Suprapubic skin (tissue), 4 donors: ENCODE data around the gene ICAM4. TPM values are rescaled to one million over a fixed set of nuclear protein-coding genes. Genes with fewer than 3 reads are reported as not detected.

Experiments
- DNase-seq, 2 donors: peaks; one replicate each; pipeline ENCODE4 v3.0.0-alpha.2; 2019; ENCODE audit warnings: low spot score in 2 of 2
- H3K27ac ChIP-seq: fragments of 200-600 bp; sonication (generic); one replicate; pipeline ENCODE4 v1.5.1; 2019
- H3K27me3 ChIP-seq: fragments of 200-600 bp; sonication (generic); one replicate; pipeline ENCODE4 v1.5.1; 2019
- H3K36me3 ChIP-seq: fragments of 200-600 bp; sonication (generic); one replicate; pipeline ENCODE4 v1.5.1; 2019
- H3K4me1 ChIP-seq: fragments of 200-600 bp; sonication (generic); one replicate; pipeline ENCODE4 v1.5.1; 2019
- H3K4me3 ChIP-seq: fragments of 200-600 bp; sonication (generic); one replicate; pipeline ENCODE4 v1.5.1; 2019; ENCODE audit warnings: mild to moderate bottlenecking
- H3K9me3 ChIP-seq: fragments of 200-600 bp; sonication (generic); one replicate; pipeline ENCODE4 v1.5.1; 2019
- EP300 ChIP-seq: sonication (generic); formaldehyde crosslinking; IDR thresholded peaks from one replicate; pipeline ENCODE4 v1.6.1; 2017; ENCODE audit warnings: antibody characterized with exemption
- POLR2A ChIP-seq, 2 donors: fragments of 450-650 bp; IDR thresholded peaks; one replicate each; pipeline ENCODE4 v1.6.1; 2017; ENCODE audit warnings: antibody characterized with exemption in 2 of 2, mild to moderate bottlenecking in 2 of 2, moderate library complexity in 2 of 2
- POLR2AphosphoS5 ChIP-seq, 3 donors: sonication (generic); formaldehyde crosslinking; IDR thresholded peaks; one replicate each; pipeline ENCODE4 v1.6.1; 2017; ENCODE audit warnings: antibody characterized with exemption in 3 of 3
- WGBS: methylation state at CpG from one replicate; pipeline ENCODE4 v1.1.5; 2018; 5-methylcytosine and 5-hydroxymethylcytosine counted together
- total RNA-seq, 4 donors: library from RNA; depleted of rRNA; stranded (reverse); fragments of >200 nt; gene quantifications; one replicate each; pipeline ENCODE4 v1.1.0, GENCODE V29; 2016
- TF ChIP-seq, protein P1 (sequence below), 2 donors: fragments of 200-600 bp in 1 of 2; fragments of 450-650 bp in 1 of 2; sonication (generic) in 1 of 2; IDR thresholded peaks; one replicate each; pipeline ENCODE4 v1.5.1; 2016 to 2019; ENCODE audit warnings: antibody characterized with exemption in 2 of 2, mild to moderate bottlenecking in 1 of 2, moderate library complexity in 1 of 2

ICAM4 gene
- total RNA-seq, 4 donors from 2014 or later, result not detected

- H3K36me3 ChIP-seq, result peaks cover 60% of the 10 kb centered on the region
- 85% methylated on average over 2 of the region's 2 CpGs for WGBS
- H3K27me3 ChIP-seq, result no peaks in the 10 kb centered on the region
- no peaks in the 10 kb centered on the region for H3K9me3 ChIP-seq
- peaks cover 32% of the 10 kb centered on the region for H3K4me1 ChIP-seq
- no peak for TF ChIP-seq POLR2A (IDR thresholded peaks at IDR 0.05)
- TF ChIP-seq EP300, result no peak
- no peak for TF ChIP-seq POLR2AphosphoS5 (IDR thresholded peaks at IDR 0.05)
- TF ChIP-seq, protein P1, sequence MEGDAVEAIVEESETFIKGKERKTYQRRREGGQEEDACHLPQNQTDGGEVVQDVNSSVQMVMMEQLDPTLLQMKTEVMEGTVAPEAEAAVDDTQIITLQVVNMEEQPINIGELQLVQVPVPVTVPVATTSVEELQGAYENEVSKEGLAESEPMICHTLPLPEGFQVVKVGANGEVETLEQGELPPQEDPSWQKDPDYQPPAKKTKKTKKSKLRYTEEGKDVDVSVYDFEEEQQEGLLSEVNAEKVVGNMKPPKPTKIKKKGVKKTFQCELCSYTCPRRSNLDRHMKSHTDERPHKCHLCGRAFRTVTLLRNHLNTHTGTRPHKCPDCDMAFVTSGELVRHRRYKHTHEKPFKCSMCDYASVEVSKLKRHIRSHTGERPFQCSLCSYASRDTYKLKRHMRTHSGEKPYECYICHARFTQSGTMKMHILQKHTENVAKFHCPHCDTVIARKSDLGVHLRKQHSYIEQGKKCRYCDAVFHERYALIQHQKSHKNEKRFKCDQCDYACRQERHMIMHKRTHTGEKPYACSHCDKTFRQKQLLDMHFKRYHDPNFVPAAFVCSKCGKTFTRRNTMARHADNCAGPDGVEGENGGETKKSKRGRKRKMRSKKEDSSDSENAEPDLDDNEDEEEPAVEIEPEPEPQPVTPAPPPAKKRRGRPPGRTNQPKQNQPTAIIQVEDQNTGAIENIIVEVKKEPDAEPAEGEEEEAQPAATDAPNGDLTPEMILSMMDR (IDR thresholded peaks at IDR 0.05), result no peak
- no peak overlapping the region for H3K4me3 ChIP-seq
- no peak for DNase-seq
- no peak overlapping the region for H3K27ac ChIP-seq
Observed at GRCh38 chr19:10255358-10255757, 31.4 kb upstream of the ICAM4 start.

GRCh38 chr19:10256551-10256950 is 30.2 kb upstream of the ICAM4 start:
- Histone ChIP-seq H3K4me3 (no peak overlapping the region), H3K27ac (no peak overlapping the region), H3K4me1 (peaks cover 29% of the 10 kb centered on the region), H3K27me3 (no peaks in the 10 kb centered on the region), H3K9me3 (no peaks in the 10 kb centered on the region), H3K36me3 (peaks cover 60% of the 10 kb centered on the region)
- 87% methylated on average over 5 of the region's 18 CpGs for WGBS
- DNase-seq, result no peak
- TF ChIP-seq POLR2A (IDR thresholded peaks at IDR 0.05) (no peak), POLR2AphosphoS5 (IDR thresholded peaks at IDR 0.05) (no peak), EP300 (no peak)
- TF ChIP-seq, protein P1 (IDR thresholded peaks at IDR 0.05), result no peak

- Histone ChIP-seq H3K27me3 (no peaks in the 10 kb centered on the region), H3K27ac (no peak overlapping the region), H3K9me3 (no peaks in the 10 kb centered on the region), H3K4me3 (no peak overlapping the region), H3K36me3 (peaks cover 60% of the 10 kb centered on the region), H3K4me1 (peaks cover 29% of the 10 kb centered on the region)
- TF ChIP-seq EP300, result no peak
- no peak for DNase-seq
- 89% methylated on average over 9 of the region's 9 CpGs for WGBS
Observed at GRCh38 chr19:10256970-10257615, 29.7 kb upstream of the ICAM4 start.

DNA sequence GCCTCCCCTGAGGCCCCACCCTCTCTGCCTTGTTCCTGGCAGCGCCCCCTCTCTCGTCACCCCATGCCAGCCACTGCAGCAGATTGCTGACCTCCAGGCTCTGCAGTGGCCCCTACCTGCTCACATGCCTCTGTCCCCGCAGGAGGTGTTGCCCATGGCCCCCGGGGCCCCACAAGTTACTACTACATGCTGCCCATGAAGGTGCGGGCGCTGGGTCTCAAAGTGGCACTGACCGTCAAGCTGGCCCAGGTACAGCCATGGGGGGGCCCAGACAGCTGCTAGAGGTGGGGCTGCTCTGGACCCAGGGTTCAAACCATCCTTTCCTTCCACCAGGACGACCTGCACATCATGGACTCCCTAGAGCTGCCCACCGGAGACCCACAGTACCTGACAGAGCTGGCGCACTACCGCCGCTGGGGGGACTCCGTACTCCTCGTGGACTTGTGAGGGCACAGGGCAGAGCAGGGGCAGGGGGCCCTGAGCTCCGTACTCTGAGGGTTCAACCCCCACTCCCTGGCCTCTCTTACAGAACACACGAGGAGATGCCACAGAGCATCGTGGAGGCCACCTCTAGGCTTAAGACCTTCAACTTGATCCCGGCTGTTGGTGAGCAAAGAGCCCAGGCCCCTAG is 28.6 kb upstream of the ICAM4 start:
- H3K27me3 ChIP-seq, result no peaks in the 10 kb centered on the region
- H3K4me3 ChIP-seq, result no peak overlapping the region
- TF ChIP-seq EP300, result no peak
- TF ChIP-seq, protein P1 (IDR thresholded peaks at IDR 0.05), result no peak
- no peak for TF ChIP-seq POLR2AphosphoS5 (IDR thresholded peaks at IDR 0.05)
- no peak for TF ChIP-seq POLR2A (IDR thresholded peaks at IDR 0.05)
- H3K27ac ChIP-seq, result no peak overlapping the region
- 87% methylated on average over 7 of the region's 18 CpGs for WGBS
- no peaks in the 10 kb centered on the region for H3K9me3 ChIP-seq
- H3K4me1 ChIP-seq, result peaks cover 20% of the 10 kb centered on the region
- DNase-seq, result no peak
- peaks cover 60% of the 10 kb centered on the region for H3K36me3 ChIP-seq

- Histone ChIP-seq H3K36me3 (peaks cover 51% of the 10 kb centered on the region), H3K27ac (peak overlapping the region; percentile 38), H3K9me3 (no peaks in the 10 kb centered on the region), H3K4me3 (no peak overlapping the region), H3K27me3 (no peaks in the 10 kb centered on the region), H3K4me1 (peaks cover 16% of the 10 kb centered on the region)
- 41% methylated on average over 17 of the region's 32 CpGs for WGBS
- DNase-seq, result peak; percentile 90 to 95
- TF ChIP-seq POLR2AphosphoS5 (IDR thresholded peaks at IDR 0.05) (no peak), POLR2A (IDR thresholded peaks at IDR 0.05) (no peak)
- TF ChIP-seq, protein P1 (IDR thresholded peaks at IDR 0.05), result peak; percentile 59 to 63
Observed at GRCh38 chr19:10259162-10259905, 27.4 kb upstream of the ICAM4 start.
